NAMALWA (cell line): ENCODE data around the gene FAR2.
"Not testable (repeated sequence)": the region's sequence is repeated elsewhere in the genome, so short reads cannot be mapped to it uniquely, and the experiment has no call there.

Experiments
- DNase-seq: peaks from one replicate; pipeline ENCODE4 v3.0.0-alpha.2; 2015; ENCODE audit warnings: low spot score

The FAR2 gene

GRCh38 chr12:29148911-29149690 lies at the start of gene FAR2:
FAR2 (plus strand) TSS chr12:29149278; CDS start chr12:29270450, 121,172 bp downstream.
- no peak for DNase-seq

DNA sequence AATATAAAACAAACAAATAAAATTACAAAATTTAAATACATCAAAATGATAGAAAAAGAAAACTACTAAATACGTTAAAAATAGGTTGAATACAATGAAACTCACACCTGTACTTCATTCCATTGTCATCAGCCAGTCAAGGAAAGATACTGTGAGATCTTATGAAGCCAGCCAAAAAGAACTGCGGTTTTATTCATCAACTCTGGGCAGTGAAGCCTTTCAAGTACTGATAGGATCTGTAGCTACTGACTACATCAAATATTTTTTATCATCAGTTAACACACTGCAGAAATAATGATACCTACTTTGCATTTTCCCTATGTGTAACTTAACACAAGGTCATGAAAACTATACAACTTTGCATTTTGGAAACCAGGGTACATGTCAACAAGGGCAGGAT lies 46.3 kb upstream of the FAR2 start:
- DNase-seq, result no peak

DNA sequence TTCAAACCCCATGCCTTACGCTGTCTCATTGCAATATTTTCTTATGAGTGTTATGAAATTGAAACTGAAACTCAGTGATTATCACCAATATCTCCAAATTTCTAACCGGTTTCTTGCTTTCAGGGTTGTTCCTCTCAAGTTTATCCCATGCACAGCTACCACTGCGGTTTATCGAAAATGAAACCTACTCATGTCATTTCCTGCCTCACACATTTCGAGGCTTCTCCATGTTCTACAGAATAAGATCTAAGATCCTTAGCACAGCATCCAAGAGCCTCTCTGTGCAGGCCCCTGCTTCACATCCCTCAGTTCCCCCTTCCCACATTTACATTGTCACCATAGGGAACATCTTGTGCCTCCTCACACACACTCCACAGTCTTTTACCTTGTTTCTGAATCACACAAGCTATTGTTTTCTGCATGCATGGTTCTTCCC lies 45.5 kb upstream of the FAR2 start:
- no peak for DNase-seq

DNA sequence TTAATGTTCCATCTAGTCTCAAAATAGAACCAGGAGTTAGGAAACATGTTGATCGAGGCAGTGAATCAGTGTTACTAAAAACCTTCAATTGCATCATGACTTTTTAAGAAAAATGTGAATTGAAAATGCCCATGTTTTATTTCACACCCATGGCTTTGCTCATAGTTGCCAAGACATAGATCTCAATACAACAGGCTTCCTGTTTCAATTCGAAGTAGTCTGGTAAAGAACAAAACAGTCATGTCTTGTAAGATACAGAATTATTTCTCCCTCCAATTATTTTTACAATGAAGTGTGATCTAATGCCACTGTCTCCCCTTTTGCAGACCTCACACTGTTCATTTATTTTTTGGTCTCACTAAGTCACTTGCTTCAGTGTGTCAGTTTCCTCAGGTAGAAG lies 44.6 kb upstream of the FAR2 start:
- DNase-seq, result no peak

DNA sequence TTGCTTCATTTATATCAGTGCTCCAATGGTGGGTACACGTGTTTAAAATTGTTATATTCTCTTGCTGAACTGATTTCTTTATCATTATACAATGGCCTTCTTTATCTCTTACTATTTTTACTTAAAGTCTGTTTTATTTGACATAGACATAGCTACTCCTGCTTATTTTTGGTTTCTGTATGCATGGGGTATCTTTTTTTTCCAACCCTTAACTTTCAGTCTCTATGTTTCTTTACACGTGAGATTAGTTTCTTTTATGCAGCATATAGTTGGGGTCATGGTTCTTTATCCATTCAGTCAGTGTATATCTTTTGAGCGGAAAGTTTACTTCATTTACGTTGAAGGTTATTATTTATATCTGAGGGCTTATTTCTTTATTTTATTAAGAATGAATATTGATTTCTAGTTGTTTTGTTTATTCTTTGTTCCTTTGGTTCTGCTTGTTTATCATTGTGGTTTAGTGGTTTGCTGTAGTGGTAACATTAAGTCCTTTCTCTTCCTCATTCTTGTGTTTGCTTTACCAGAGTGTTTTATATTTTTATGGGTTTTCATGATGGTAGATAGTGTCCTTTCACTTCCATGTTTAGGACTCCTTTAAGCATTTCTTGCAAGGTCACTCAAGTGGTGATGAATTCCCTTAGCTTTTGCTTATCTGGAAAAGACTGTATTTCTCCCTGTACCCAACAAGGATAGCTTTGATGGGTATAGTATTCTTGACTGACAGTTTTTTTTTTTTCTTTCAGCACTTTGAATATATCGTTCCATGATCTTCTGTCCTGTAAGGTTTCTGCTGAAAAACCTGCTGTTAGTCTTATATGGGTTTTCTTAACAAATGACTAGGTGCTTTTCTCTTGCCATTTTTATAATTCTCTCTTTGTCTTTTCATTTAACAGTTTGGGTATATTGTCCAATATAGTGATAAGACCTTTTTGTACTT lies 38.3 kb upstream of the FAR2 start:
- no peak for DNase-seq

DNA sequence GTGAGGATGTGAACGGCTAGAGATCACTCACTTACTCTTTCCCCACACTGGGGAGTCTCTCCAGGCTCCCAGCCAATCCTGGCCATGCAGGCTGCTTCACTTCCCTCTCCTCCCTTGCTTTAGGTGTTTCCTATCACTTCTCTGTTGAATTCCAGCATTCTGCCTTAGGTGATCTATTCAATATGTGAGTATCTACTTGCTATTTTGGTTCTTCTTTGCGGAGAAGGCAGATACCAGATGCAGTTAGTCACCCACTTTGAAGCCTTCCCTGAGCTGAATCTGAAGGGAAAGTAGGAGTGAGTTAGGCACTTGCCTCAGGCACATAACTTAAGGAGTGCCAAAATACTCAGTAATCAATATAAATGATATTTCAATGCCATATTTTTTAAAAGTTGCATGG lies 36.0 kb upstream of the FAR2 start:
- no peak for DNase-seq

- DNase-seq, result no peak
Observed at GRCh38 chr12:29116414-29116813, 32.7 kb upstream of the FAR2 start.

DNA sequence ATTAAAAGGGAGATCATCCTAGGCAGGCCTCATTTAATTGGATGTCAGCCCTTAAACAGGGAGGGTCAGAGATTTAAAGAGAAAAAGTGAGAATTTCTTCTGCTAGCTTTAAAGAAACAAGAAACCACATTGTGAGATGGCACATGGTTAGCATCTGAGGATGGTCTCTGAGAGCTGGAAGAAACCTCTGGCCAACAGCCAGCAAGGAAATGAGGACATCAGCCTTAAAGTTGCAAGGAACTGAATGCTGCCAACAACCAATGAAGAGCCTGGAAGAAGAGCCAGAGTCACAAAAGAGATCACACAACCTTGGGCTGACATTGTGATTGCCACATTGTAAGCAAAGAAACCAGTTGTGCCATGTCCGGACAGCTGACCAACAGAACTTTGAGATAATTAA lies 17.5 kb upstream of the FAR2 start:
- no peak for DNase-seq

DNA sequence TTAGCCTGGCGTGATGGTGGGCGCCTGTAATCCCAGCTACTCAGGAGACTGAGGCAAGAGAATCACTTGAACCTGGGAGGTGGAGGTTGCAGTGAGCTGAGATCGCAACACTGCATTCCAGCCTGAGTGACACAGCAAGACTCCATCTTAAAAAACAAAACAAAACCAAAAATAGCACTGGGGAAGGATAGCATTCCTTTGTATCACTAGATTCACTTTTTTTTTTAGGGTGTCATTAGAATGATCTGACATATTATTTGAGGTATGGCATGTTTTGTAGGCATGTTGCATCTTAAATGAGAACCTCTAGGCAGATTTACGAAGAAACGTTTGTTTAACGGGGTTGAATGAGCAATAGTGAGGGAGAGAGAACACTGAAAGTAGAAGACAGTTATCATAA lies 16.8 kb upstream of the FAR2 start:
- DNase-seq, result no peak

DNA sequence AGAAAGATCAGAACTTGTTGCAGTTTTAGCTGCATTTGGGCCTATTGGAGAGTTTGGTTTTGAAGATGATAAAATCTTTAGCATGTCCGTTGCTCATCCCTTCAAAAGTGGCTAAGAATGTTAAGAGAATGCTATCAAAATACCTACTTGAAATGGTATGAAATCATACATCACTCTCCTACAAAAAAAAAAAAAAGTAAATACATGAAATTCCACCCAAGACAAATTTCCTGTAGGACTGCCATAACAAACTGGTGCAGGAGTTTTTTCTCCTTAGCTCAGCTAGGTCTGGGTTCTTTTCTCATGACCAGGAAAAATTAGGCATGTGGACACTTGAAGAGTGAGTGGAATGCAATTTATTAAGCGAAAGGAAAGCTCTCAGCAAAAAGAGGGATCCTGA lies 15.9 kb upstream of the FAR2 start:
- DNase-seq, result no peak

- DNase-seq, result no peak
Observed at GRCh38 chr12:29133680-29134079, 15.4 kb upstream of the FAR2 start.

GRCh38 chr12:29138256-29138655 lies 10.8 kb upstream of the FAR2 start:
- DNase-seq, result not testable (repeated sequence)

GRCh38 chr12:29138855-29139254 lies 10.2 kb upstream of the FAR2 start:
- DNase-seq, result not testable (repeated sequence)

DNA sequence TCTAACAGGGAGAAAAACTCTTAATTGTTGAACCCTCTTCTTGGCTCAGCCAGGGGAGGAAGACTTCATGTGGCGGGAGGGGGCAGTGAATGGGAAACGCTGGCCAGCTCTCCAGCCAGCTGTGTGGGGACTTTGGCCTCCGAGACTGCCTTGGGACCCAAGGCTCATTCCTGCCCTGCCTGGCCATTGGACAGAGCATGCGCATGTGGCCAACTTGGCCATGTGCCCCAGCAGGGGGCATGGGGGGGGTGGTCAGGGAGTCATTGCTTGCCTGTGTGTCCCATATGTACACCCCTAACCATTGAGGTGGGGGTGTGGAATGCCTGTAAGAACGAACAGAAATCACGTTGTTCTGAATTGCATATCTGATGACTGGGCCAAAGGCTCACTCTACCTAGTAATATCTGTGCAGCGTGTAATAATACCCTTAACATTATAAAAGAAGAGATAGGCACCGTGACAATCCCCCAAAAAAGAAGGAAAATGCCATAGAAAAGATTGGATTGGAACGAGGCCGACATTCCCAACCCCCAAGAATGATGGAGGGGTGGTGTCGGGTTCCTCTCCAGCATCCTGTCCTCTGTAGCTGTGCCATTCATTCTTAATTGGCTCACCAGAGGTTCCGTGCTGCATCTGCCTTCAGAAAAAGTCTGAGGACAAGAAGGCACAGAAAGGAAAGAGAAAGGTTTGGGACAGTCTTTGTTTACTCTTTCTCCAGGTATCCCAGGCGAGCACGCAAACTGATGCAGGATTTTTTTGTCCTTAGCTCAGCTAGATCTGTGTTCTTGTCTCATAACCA lies 3.5 kb upstream of the FAR2 start:
- no peak for DNase-seq

GRCh38 chr12:29146196-29146595 lies 2.9 kb upstream of the FAR2 start:
- DNase-seq, result no peak

DNA sequence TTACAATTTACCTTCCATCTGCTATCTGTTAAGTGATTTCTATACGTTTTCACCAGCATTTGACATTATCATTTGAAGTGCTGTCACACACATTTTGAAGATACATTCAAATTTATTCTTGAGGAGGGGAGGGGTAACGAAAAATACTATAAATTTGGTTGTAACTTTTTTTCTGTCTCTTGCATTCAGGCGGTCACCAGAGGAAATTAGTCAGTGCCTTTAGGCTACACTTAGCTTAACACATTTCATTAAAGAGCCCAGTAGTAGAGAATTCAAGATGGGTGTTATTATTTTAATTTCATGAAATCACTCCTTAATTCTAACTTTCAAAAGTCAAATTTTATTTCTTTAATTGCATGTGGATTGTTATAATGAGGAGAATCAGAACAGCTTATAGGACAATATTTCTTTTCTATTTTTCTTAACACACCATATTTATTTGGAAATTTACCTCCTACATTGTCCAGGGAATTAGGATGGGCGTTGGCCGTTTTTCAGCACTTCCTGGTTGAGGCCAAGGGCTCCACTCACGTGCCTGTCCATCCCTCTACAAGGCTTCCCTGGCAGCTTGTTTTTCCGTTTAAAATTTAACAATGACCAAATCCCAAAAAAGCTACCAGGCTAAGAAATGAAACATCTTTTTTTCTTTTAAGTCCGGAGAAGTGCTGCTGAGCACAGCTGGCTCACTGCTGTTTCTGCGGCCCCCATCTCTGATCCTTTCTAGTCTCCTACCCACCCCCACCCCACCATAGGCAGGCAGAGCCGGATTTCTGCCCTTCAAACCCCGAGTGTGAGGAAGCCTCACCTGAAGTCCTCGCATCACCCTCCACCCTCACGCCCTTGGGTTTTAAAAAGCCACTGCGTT lies 1.1 kb upstream of the FAR2 start:
- no peak for DNase-seq

DNA sequence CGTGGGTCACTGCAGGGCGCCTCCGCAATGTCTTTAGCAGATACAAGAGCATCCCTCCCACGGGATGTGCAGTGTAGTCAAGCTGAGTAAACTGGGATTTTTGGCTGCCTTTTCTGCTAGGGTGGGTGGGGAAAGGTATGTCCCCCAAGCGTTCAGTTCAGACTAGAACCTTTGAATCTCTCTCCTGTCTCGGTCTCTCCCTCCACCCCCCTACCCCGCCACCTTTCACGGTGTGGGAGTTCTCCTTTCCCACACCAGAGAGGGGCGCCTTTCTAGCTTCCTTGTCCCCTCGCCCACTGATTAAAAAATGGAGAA lies 525 bp upstream of the FAR2 start:
- no peak for DNase-seq

GRCh38 chr12:29149691-29150281 lies 708 bp downstream of the FAR2 start:
- DNase-seq, result no peak

GRCh38 chr12:29150462-29150861 lies 1.4 kb downstream of the FAR2 start:
- no peak for DNase-seq

DNA sequence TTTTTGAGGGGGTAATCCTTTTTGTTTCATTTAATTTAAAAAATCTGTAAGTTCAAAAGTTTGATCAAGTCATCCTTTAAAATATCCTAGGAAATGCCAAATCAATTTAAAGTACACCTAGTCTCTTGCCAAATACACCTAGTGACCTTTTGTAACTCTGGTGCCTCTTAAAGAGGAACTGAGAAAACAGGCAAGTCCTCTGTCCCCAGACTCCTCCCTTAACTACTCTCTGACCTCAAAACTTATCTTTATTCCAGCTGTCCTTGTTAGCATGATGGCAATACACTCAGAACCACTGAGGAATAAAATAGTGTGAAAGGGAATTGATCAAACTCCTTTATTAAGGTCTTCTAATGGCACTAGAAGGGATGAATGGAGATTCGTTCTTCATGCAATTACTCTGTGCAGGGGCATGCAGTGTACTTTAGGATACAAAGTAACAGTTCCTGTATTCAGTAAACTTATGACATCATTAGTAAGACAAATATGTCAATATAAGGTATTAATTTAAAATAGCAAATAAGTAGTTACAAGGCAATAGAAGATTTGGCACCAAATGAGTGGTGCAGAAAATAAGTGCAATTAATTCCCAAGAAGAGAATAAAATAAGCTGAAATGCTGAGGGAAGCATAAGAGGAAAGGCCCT lies 3.3 kb downstream of the FAR2 start:
- DNase-seq, result peak; percentile 19
